GM12878 (cell line): Measurements from ENCODE around the gene PLXNB2.

Experiments used
- BRCA1 ChIP-seq: IDR thresholded peaks from 2 replicates; pipeline ENCODE4 v1.6.1; 2011; ENCODE audit warnings: low read depth, low read length, improper control_type of control experiment
- FOS ChIP-seq: IDR thresholded peaks from 3 replicates; pipeline ENCODE4 v1.6.1; 2011; ENCODE audit warnings: borderline replicate concordance; ENCODE audit not compliant: insufficient read length; ENCODE audit errors: extremely low read depth
- SMAD1 ChIP-seq: fragments of 450-650 bp; IDR thresholded peaks from 2 replicates; pipeline ENCODE4 v1.6.1; 2018; ENCODE audit warnings: mild to moderate bottlenecking, low read depth; ENCODE audit not compliant: partially characterized antibody
- SPI1 ChIP-seq: IDR thresholded peaks from 2 replicates; pipeline ENCODE4 v1.6.1; 2011; ENCODE audit warnings: low read depth, mild to moderate bottlenecking, low read length, moderate library complexity, borderline replicate concordance; ENCODE audit not compliant: insufficient read depth
- SRF ChIP-seq, 2 experiments: IDR thresholded peaks; 2 replicates each; pipeline ENCODE4 v1.6.1; 2011; ENCODE audit warnings: low read depth in 2 of 2, low read length in 2 of 2, mild to moderate bottlenecking in 1 of 2, moderate library complexity in 1 of 2
- ZBTB40 ChIP-seq: fragments of 450-650 bp; IDR thresholded peaks from 2 replicates; pipeline ENCODE4 v1.6.1; 2016; ENCODE audit warnings: mild to moderate bottlenecking, moderate library complexity, borderline replicate concordance

- no peak for TF ChIP-seq BRCA1
- no peak for TF ChIP-seq SMAD1
- no peak for TF ChIP-seq FOS
- no peak for TF ChIP-seq SRF (IDR thresholded peaks at IDR 0.05; ENCODE audit: low read depth in 2 of 2, low read length in 2 of 2)
- TF ChIP-seq ZBTB40, result no peak
- no peak for TF ChIP-seq SPI1
Measured at GRCh38 chr22:50281384-50281760, 26.1 kb downstream of the PLXNB2 start.
